ENCODE measurements around the gene LRRC4B. TPM values are rescaled to one million over a fixed set of nuclear protein-coding genes. Genes with fewer than 3 reads are reported as not detected.

The LRRC4B gene
- polyA plus RNA-seq, 1 donor (not counting 4 experiments of a cell fraction or from before 2014, with no cell fraction given): not detected

GRCh38 chr19:50517704-50518075 is 50.5 kb downstream of the LRRC4B start:
- H3K4me3 ChIP-seq (ENCODE audit: control insufficient read depth in 2 of 3, extremely low read depth in 1 of 3, insufficient read depth in 2 of 3, low read depth in 1 of 3, low read length in 3 of 3): no peak overlapping the region
- H3K4me2 ChIP-seq (ENCODE audit: control insufficient read depth, extremely low read depth, insufficient read depth, low read depth, low read length): no peak overlapping the region
- no peak overlapping the region for H3K9ac ChIP-seq (ENCODE audit: control insufficient read depth, extremely low read depth, insufficient read depth, low read length)
- no peak for TF ChIP-seq EZH2 (IDR thresholded peaks at IDR 0.05; ENCODE audit: low read length)
- TF ChIP-seq CTCF (optimal IDR thresholded peaks at IDR 0.05 in 1 of 3, IDR thresholded peaks at IDR 0.05 in 1 of 3, conservative IDR thresholded peaks at IDR 0.05 in 1 of 3; ENCODE audit: extremely low read depth in 1 of 3, insufficient read depth in 2 of 3, low read length in 3 of 3): no peak
- H3K9me3 ChIP-seq (ENCODE audit: control insufficient read depth, low read depth, low read length): no peaks in the 10 kb centered on the region
- no peaks in the 10 kb centered on the region for H3K36me3 ChIP-seq (ENCODE audit: control insufficient read depth in 2 of 2, extremely low read depth in 1 of 2, insufficient read depth in 2 of 2, low read length in 2 of 2)
- no peaks in the 10 kb centered on the region for H3K4me1 ChIP-seq (ENCODE audit: control insufficient read depth, extremely low read depth, insufficient read depth, low read length)
- DNase-seq (ENCODE audit: low read depth, low spot score): no peak
- no peak for FAIRE-seq
- no peaks in the 10 kb centered on the region for H3K9me1 ChIP-seq (ENCODE audit: control insufficient read depth, extremely low read depth, insufficient read depth, low read length)
- no peaks in the 10 kb centered on the region for H4K20me1 ChIP-seq (ENCODE audit: control insufficient read depth, extremely low read depth, insufficient read depth, low read length)
- H3K27me3 ChIP-seq (ENCODE audit: control insufficient read depth, extremely low read depth, insufficient read depth, low read length): peaks cover 8% of the 10 kb centered on the region
- no peaks in the 10 kb centered on the region for H3K79me2 ChIP-seq (ENCODE audit: control insufficient read depth, insufficient read depth, low read length)
- H3K27ac ChIP-seq (ENCODE audit: control insufficient read depth, insufficient read depth, low read length): no peak overlapping the region
- H2AFZ ChIP-seq (ENCODE audit: control insufficient read depth, low read length): no peak overlapping the region
- dilution Hi-C loops (cut with MboI; ENCODE audit: extremely low pct_ligation_motif_present, low sequenced_read_pairs): no loop called here

GRCh38 chr19:50516964-50517703 is 51.1 kb downstream of the LRRC4B start:
- DNase-seq (ENCODE audit: low read depth, low spot score) (no peak), FAIRE-seq (no peak)
- H3K27ac ChIP-seq (ENCODE audit: control insufficient read depth, insufficient read depth, low read length): no peak overlapping the region
- no peaks in the 10 kb centered on the region for H3K4me1 ChIP-seq (ENCODE audit: control insufficient read depth, extremely low read depth, insufficient read depth, low read length)
- H3K4me3 ChIP-seq (ENCODE audit: control insufficient read depth in 2 of 3, extremely low read depth in 1 of 3, insufficient read depth in 2 of 3, low read depth in 1 of 3, low read length in 3 of 3): no peak overlapping the region
- no peaks in the 10 kb centered on the region for H3K79me2 ChIP-seq (ENCODE audit: control insufficient read depth, insufficient read depth, low read length)
- H3K9ac ChIP-seq (ENCODE audit: control insufficient read depth, extremely low read depth, insufficient read depth, low read length): no peak overlapping the region
- dilution Hi-C loops (cut with MboI; ENCODE audit: extremely low pct_ligation_motif_present, low sequenced_read_pairs): no loop called here
- H3K9me3 ChIP-seq (ENCODE audit: control insufficient read depth, low read depth, low read length): no peaks in the 10 kb centered on the region
- H3K27me3 ChIP-seq (ENCODE audit: control insufficient read depth, extremely low read depth, insufficient read depth, low read length): peaks cover 8% of the 10 kb centered on the region
- TF ChIP-seq EZH2 (IDR thresholded peaks at IDR 0.05; ENCODE audit: low read length) (no peak), CTCF (optimal IDR thresholded peaks at IDR 0.05 in 1 of 3, IDR thresholded peaks at IDR 0.05 in 1 of 3, conservative IDR thresholded peaks at IDR 0.05 in 1 of 3; ENCODE audit: extremely low read depth in 1 of 3, insufficient read depth in 2 of 3, low read length in 3 of 3) (no peak)
- H2AFZ ChIP-seq (ENCODE audit: control insufficient read depth, low read length): peak overlapping the region; percentile 37
- H3K36me3 ChIP-seq (ENCODE audit: control insufficient read depth in 2 of 2, extremely low read depth in 1 of 2, insufficient read depth in 2 of 2, low read length in 2 of 2): no peaks in the 10 kb centered on the region
- H3K9me1 ChIP-seq (ENCODE audit: control insufficient read depth, extremely low read depth, insufficient read depth, low read length): no peaks in the 10 kb centered on the region
- H4K20me1 ChIP-seq (ENCODE audit: control insufficient read depth, extremely low read depth, insufficient read depth, low read length): no peaks in the 10 kb centered on the region
- H3K4me2 ChIP-seq (ENCODE audit: control insufficient read depth, extremely low read depth, insufficient read depth, low read depth, low read length): no peak overlapping the region
